HG02678 (cell line): ENCODE measurements around the gene ZNF217.
A peak's percentile ranks its signal among the peaks of the same experiment; 100 is the strongest.
"Not testable (repeated sequence)": the region's sequence is repeated elsewhere in the genome, so short reads cannot be mapped to it uniquely, and the experiment has no call there.

Experiments
- ATAC-seq: cut with Tn5 transposase; IDR thresholded peaks from one replicate; pipeline ENCODE4 v1.9.1; 2021; ENCODE audit warnings: mild to moderate bottlenecking, moderate library complexity; ENCODE audit not compliant: unreplicated experiment

ZNF217 gene

DNA sequence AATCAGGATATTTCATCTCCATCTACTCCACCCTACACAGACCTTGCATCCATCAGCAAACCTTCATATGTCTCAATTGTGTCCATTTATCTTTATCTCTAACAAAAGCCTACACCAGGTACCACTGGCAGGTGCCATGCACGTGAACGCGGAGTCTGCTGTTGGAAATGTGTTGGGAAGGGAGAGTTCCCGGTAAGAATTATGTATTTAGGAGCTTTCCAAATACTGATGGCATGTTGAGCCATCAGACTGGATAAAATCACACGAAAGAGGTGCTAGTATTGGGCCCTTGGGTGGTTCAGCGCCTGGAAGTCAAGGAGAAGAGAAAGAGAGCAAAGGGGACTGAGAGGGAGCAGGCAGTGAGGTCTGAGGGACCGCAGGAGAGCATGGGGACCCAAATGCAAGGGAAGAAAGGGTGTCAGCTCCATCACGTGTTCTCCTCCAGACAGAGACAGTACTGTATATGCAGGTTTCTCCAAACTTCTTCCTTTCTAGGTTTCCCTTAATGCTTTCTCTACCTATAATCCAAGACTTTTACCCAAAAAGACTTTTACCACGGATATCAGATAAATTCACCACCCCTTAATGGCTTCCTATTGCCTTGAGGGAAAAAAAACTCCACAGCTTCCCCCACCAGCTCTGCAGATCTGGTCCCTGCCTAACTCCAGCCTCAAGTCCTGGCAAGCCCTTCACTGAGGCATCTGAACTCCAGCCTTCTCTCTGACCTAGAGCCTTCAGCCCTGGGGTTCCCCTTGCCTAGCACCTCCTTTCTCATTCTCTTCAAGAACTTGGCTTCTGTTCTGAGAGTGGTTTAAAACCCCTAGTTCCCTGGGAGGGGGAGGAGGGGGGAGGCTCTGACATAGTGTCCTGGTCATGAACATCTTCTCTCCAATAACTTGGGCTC, 4.8 kb upstream of the ZNF217 start:
- no peak for ATAC-seq

- no peak for ATAC-seq
These were observed 4.0 kb upstream of the ZNF217 start for GRCh38 chr20:53597521-53598120.

DNA sequence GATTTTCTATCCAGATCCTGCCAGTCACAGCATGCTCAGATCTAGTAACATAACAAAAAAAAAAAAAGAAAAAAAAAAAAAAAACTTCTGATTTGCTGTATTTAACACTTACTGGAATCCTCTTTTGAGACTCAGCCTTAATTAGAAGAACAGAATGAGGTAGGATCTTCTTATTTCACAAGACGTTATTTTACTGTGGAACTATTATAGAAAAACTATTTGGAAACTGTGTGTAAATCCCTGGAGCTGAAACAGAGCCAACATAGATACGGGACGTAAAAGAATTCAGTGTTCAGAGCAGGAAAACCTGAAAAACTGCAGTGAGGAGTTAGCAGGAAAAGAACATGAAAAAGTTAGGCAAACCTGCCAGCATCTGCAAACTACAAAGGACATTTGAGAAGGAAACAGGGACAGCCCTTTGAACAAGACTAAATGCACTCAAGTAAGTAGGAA, 3.4 kb upstream of the ZNF217 start:
- no peak for ATAC-seq

GRCh38 chr20:53596189-53597001, 2.8 kb upstream of the ZNF217 start:
- ATAC-seq = not testable (repeated sequence)

GRCh38 chr20:53595742-53596141, 2.1 kb upstream of the ZNF217 start:
- ATAC-seq = not testable (repeated sequence)

GRCh38 chr20:53595018-53595378, 1.4 kb upstream of the ZNF217 start:
- no peak for ATAC-seq

- ATAC-seq = peak; percentile 64
These were observed 704 bp upstream of the ZNF217 start for GRCh38 chr20:53594068-53595017.

DNA sequence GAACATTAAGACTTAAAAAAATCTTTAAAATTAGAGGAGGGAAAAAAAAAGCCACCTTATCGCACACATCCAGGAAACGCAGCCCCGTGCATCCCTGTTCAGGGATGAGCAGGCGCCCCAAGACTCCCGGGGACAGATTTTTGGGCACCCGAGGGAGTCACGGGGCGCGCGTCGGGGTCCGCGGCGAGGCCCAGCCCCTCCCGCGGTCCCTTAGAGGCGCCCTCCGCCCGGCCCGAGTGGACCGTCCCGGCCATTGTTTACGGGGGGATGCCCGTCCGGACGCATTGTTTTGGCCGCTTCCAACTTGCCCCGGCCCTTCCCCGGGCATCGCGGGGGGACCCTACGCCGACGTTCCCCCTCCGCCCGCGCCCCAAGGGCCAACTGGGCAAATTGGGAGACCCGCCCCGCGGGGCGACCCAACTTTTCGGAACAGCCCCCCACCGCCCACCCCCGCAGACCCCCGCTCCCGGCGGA, 610 bp downstream of the ZNF217 start:
- no peak for ATAC-seq

DNA sequence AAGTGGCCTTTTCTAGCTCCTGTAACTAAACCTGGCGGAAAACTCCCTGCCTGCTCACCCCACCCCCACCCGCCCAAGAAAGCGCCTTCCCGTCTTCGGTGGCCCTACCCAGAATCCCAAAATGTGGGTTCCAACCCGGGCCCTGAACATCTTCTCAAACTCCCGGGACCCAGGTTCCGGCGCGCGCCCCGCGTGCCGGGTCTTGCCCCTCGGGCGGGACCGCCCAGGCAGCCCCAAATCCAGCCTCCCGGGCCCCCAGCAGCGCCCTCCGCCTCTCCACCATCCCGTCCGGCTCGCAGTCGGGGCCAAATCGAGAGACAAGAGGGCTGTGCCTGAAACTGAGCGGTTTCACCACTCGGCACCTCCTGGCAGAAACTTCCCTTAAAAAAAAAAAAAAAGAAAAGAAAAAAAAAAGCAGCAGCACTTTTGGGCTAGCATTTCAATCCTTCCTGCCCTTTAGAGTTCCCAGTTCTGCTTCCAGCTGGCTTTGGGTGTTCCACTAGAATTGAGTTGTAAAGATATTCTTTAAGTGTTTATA, 1.1 kb downstream of the ZNF217 start:
- peak; percentile 26 for ATAC-seq

DNA sequence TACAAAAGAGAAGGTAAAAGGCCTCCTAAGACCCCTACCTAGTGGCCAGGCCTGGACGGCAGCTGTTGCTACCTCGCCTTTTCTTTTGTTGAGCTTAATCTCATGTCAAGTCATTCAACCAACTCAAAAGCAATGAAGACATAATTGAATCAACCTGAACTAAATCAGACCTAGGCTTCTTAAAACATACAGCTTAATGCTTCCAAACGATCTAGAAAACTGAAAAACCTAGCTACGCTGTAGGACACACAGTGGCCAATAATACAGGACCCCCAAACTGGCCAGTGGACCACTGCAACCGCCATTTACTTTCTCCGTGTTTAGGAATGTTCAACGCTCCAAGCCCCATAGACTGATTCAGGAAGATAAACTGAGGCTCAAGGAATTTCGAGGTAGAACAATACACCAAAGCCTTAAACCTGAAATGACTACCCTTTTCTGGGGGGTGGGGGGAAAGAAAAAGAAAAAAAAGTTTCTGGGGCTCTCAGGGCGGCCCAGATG, 1.6 kb downstream of the ZNF217 start:
- not testable (repeated sequence) for ATAC-seq

DNA sequence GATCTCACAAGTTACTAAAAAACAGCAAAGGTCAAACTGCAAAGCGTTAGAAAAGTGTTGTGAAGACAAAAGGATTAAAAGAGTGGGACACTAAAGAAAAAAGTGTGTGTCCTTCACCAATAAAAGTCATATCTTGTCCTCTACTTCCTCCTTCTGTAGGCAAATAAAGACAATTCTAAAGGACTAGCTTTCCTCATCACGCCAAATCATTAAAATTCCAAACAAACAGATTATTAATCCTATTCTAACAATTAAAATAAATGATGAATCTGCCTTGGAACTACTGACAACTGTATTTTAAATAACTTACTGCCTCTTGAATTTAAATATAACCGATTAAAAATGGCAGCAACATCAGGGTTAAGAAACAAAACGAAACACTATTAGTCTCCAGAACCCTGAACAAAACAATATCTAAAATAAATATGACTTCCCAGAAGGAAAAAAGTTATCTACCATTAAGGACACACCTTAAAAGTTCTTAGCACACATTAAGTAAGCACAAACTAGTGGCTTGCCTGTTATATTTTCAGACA, 2.4 kb downstream of the ZNF217 start:
- ATAC-seq = not testable (repeated sequence)

DNA sequence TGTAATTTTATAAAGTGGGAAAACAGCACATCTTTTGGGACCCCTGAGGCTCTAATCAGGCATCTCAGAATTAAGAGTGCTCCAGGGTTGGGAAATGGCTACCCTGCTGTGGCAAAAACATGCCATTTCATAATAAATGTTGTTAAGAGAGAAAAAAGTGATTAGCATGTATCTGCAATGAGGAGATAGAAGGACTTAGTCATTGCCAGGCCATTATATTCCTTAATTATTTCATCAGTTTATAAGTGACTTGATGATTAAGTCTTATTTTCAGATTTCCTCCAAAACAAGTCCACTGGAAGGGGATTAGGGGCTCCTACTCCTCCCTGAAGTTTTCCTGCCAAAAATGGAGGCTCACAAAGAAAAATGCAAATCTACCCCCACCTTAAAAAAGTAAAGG, 3.0 kb downstream of the ZNF217 start:
- ATAC-seq = not testable (repeated sequence)

DNA sequence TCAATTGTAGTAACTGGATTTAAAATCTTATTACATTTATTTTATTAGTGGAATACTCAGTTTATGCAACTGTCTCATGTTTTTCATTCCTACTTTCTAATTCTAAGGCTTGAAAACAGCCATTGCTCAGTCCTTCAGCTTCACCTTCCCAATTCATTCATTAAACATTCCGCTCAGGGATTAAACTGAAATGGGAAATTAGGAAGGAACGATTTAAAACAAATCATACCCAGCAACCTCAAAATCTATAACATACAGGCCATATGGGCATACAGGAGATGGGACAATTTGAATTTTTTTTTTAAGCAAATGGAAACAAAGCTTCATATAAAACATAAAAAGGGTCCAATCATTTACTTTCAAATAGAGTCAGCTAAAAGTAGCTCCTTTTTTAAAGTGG, 3.5 kb downstream of the ZNF217 start:
- not testable (repeated sequence) for ATAC-seq

GRCh38 chr20:53589321-53590065, 4.1 kb downstream of the ZNF217 start:
- not testable (repeated sequence) for ATAC-seq

DNA sequence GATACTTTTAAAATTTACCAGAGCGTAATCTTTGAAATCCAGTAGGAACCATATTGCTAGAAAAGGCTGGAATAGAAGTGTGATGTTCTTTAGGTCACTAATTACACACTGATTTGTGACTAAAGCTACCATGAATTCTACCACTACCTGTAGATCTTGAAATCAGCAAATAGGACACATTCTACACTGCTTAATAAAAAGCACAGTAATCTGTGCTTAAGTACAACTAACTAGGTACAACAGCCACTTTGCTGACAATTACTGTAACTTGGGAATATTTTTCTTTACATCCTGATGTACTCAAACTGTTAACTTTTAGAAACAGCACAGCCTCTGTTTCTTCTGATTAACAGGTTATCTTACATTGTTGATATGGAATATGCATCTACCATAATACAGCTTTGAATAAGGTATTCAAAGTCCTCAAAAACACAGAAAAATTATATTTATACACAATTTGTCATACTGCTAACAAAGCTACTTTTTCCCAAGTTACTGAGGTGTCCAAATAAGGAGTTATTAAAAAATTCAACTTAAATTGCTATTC, 6.4 kb downstream of the ZNF217 start:
- ATAC-seq = not testable (repeated sequence)

GRCh38 chr20:53586640-53587039, 7.0 kb downstream of the ZNF217 start:
- ATAC-seq = no peak

DNA sequence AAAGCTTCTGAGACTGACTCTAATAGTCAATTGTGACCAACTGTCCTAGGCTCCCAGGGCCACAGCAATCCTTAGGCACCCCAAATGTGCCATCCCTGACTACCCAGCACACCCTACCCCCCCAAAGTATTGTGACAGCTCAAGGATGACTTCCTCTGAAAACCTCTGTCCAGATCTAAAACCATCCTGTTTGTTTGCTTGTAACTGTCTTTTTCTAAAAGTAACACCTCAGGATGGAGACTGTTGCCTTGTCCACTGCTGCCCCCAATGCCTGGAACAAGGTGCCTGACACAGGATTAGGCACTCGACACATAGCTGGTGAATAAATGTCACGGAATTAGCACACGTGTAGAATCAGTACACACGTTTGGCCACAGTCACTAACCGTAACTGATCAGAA, 7.7 kb downstream of the ZNF217 start:
- ATAC-seq = not testable (repeated sequence)

DNA sequence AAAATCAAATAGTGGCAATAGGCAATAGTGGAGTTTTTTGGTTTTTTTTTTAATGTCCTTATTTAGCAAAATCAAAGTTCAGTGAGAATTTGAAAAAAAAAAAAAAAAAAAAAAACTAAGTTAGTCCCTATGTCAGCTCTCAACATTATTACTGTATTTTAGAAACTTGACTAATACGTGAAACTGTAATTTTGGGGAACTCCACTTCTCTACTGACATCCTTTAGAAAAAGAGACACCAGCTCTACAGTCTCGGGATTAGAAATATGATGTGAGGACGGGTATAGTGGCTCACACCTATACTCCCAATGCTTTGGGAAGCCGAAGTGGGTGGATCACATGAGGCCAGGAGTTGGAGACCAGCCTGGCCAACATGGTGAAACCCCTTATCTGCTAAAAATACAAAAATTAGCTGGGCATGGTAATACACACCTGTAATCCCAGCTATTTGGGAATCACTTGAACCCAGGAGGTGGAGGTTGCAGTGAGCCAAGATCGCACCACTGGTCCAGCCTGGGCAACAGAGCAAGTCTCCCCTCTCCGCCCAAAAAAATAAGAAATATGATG, 8.6 kb downstream of the ZNF217 start:
- ATAC-seq = not testable (repeated sequence)
